B cell (primary cell): ENCODE data around the gene GSTO2. TPM values are rescaled to one million over a fixed set of nuclear protein-coding genes. Genes with fewer than 3 reads are reported as not detected.

Experiments
- ATAC-seq: fragments of 200-7000 bp; cut with Tn5 transposase; one replicate; pipeline ENCODE4 v1.10.0; 2021; ENCODE audit warnings: low read depth, mild to moderate bottlenecking, moderate number of reproducible peaks, moderate library complexity
- CTCF ChIA-PET: fragments of 350-600 bp; sonication (Branson Sonifier 250); formaldehyde crosslinking; loops from one replicate; lab custom pipeline; 2021; ENCODE audit warnings: antibody characterized with exemption, inconsistent platforms; lab: Charles Lee
- POLR2A ChIA-PET: fragments of 350-600 bp; sonication (Branson Sonifier 250); formaldehyde crosslinking; loops from one replicate; lab custom pipeline; 2021; ENCODE audit warnings: antibody characterized with exemption; lab: Charles Lee
- DNase-seq: peaks from one replicate; pipeline ENCODE4 v3.0.0; 2013
- H2AFZ ChIP-seq: 2 replicates; pipeline ENCODE4 v1.6.1; 2012; ENCODE audit warnings: mild to moderate bottlenecking, low read depth, low read length; ENCODE audit not compliant: insufficient read depth, poor library complexity, severe bottlenecking
- H3K27ac ChIP-seq, 2 donors: 1 replicate in 1 of 2; 2 replicates in 1 of 2; pipeline ENCODE4 v1.5.1; 2012 to 2013; ENCODE audit warnings: low read length in 2 of 2, mild to moderate bottlenecking in 2 of 2, moderate library complexity in 1 of 2
- H3K27me3 ChIP-seq, 4 experiments: fragments of 200-600 bp in 1 of 4; sonication (generic) in 1 of 4; replicated peaks in 1 of 4; 1 replicate in 2 of 4; 2 replicates in 2 of 4; pipeline versions ENCODE4 v1.6.1 to v1.7.0; 2013 to 2016; ENCODE audit warnings: low read length in 3 of 4, mild to moderate bottlenecking in 2 of 4, mixed read lengths in 1 of 4, moderate library complexity in 1 of 4; ENCODE audit not compliant: insufficient read depth in 4 of 4, control insufficient read depth in 3 of 4; ENCODE audit errors: control extremely low read depth in 1 of 4
- H3K36me3 ChIP-seq, 2 experiments: replicated peaks in 1 of 2; 1 replicate in 1 of 2; 2 replicates in 1 of 2; pipeline versions ENCODE4 v1.6.1 to v1.7.1; 2013; ENCODE audit warnings: low read length in 1 of 2; ENCODE audit not compliant: insufficient read depth in 2 of 2, control insufficient read depth in 1 of 2; ENCODE audit errors: control extremely low read depth in 1 of 2, extremely low read depth in 1 of 2
- H3K4me1 ChIP-seq, 2 donors: fragments of 200-600 bp in 1 of 2; sonication (generic) in 1 of 2; 1 replicate in 1 of 2; 2 replicates in 1 of 2; pipeline versions ENCODE4 v1.5.1 to v1.6.1; 2013 to 2017; ENCODE audit warnings: low read length in 2 of 2; ENCODE audit not compliant: control insufficient read depth in 2 of 2, insufficient read depth in 2 of 2
- H3K4me2 ChIP-seq: replicated peaks from 2 replicates; pipeline ENCODE3; 2012; ENCODE audit warnings: mild to moderate bottlenecking, low read depth, low read length; ENCODE audit not compliant: poor library complexity, severe bottlenecking
- H3K4me3 ChIP-seq, 5 experiments: fragments of 200-600 bp in 1 of 5; sonication (generic) in 1 of 5; 1 replicate in 3 of 5; 2 replicates in 2 of 5; pipeline versions ENCODE4 v1.5.1 to v1.7.0; 2011 to 2016; ENCODE audit warnings: low read length in 4 of 5, mild to moderate bottlenecking in 4 of 5, low read depth in 2 of 5, control low read depth in 1 of 5, moderate library complexity in 1 of 5; ENCODE audit not compliant: insufficient read depth in 1 of 5; ENCODE audit errors: control extremely low read depth in 1 of 5, extremely low read depth in 1 of 5
- H3K79me2 ChIP-seq: fragments of 200-600 bp; sonication (generic); one replicate; pipeline ENCODE4 v1.6.0; 2016; ENCODE audit warnings: low read length; ENCODE audit not compliant: control insufficient read depth, insufficient read depth
- H3K9ac ChIP-seq: fragments of 200-600 bp; sonication (generic); 2 replicates; pipeline ENCODE4 v1.6.1; 2017; ENCODE audit warnings: mild to moderate bottlenecking, low read length, moderate library complexity
- H3K9me3 ChIP-seq, 3 donors: one replicate each; pipeline versions ENCODE4 v1.6.1 to v1.7.1; 2013; ENCODE audit warnings: low read length in 2 of 3; ENCODE audit not compliant: control insufficient read depth in 2 of 3, insufficient read depth in 1 of 3; ENCODE audit errors: control extremely low read depth in 1 of 3
- H4K20me1 ChIP-seq: 2 replicates; pipeline ENCODE4 v1.6.0; 2012; ENCODE audit warnings: mild to moderate bottlenecking, low read length; ENCODE audit not compliant: insufficient read depth, control insufficient read depth, poor library complexity, severe bottlenecking
- H3K27ac Mint-ChIP-seq: one replicate; pipeline ENCODE4 v1.8.0; 2021; ENCODE audit warnings: mixed read lengths
- H3K27me3 Mint-ChIP-seq: one replicate; pipeline ENCODE4 v1.8.0; 2021; ENCODE audit warnings: mixed read lengths
- H3K4me1 Mint-ChIP-seq: one replicate; pipeline ENCODE4 v1.8.0; 2021; ENCODE audit warnings: mixed read lengths
- H3K4me3 Mint-ChIP-seq: one replicate; pipeline ENCODE4 v1.8.0; 2021; ENCODE audit warnings: mixed read lengths
- H3K9me3 Mint-ChIP-seq: one replicate; pipeline ENCODE4 v1.8.0; 2022; ENCODE audit warnings: mixed read lengths; ENCODE audit not compliant: insufficient read depth
- CTCF ChIP-seq: fragments of 200-600 bp; IDR thresholded peaks from one replicate; pipeline ENCODE4 v1.8.0; 2022; ENCODE audit warnings: antibody characterized with exemption, mild to moderate bottlenecking
- EZH2 ChIP-seq: IDR thresholded peaks from 2 replicates; pipeline ENCODE4 v1.6.1; 2012; ENCODE audit warnings: borderline replicate concordance, low read depth, mild to moderate bottlenecking, moderate library complexity, low read length; ENCODE audit not compliant: insufficient read depth, poor library complexity, severe bottlenecking
- WGBS: methylation state at CpG from one replicate; pipeline ENCODE4 v1.1.5; 2013; ENCODE audit warnings: missing lambda C conversion rate; ENCODE audit not compliant: insufficient coverage; 5-methylcytosine and 5-hydroxymethylcytosine counted together
- intact Hi-C: fragments of 100-400 bp; cut with micrococcal nuclease; formaldehyde crosslinking; loops from one replicate; pipeline ENCODE4 v1.10.0; 2022
- polyA plus RNA-seq: library from polyadenylated mRNA; depleted of rRNA; stranded (reverse); fragments of >200 nt; gene quantifications from 2 replicates; pipeline ENCODE4 v1.2.3, GENCODE V29; 2012
- total RNA-seq, 2 donors: library from RNA; stranded (reverse); fragments of 120-200 nt in 1 of 2; gene quantifications; 1 replicate in 1 of 2; 2 replicates in 1 of 2; pipeline versions ENCODE4 v1.2.3 to v1.2.4, GENCODE V29; 2013 to 2022

GSTO2 gene
- total and polyA plus RNA-seq, 2 donors (not counting 1 experiment from before 2014, with no cell fraction given), result 0.16 to 0.89 TPM

GRCh38 chr10:104254493-104255310 lies 14.3 kb upstream of the GSTO2 start, which contains the start of gene GSTO1:
GSTO1 (plus strand) TSS chr10:104254892; CDS start chr10:104254929, 37 bp downstream.
- Histone ChIP-seq H3K27me3 (peaks cover 0 to 4% (median 0%) of the 10 kb centered on the region in 4 experiments), H3K9ac (peak within 1 kb of the TSS; percentile 85), H3K27ac (peak within 1 kb of the TSS; percentile 65 to 82), H3K4me2 (peak within 1 kb of the TSS; percentile 78), H3K4me1 (peaks cover 13 to 14% of the 10 kb centered on the region in 2 donors), H4K20me1 (peaks cover 3% of the 10 kb centered on the region), H3K36me3 (peaks cover 0 to 21% of the 10 kb centered on the region in 2 experiments), H2AFZ (peak within 1 kb of the TSS; percentile 92), H3K4me3 (peak within 1 kb of the TSS; percentile 87 to 95 (median 92)), H3K79me2 (peaks cover 33% of the 10 kb centered on the region), H3K9me3 (no peaks in the 10 kb centered on the region)
- Mint-ChIP-seq H3K9me3 (no peaks in the 10 kb centered on the region), H3K4me3 (peak within 1 kb of the TSS; percentile 99), H3K27ac (peak within 1 kb of the TSS; percentile 97), H3K27me3 (peaks cover 13% of the 10 kb centered on the region), H3K4me1 (peaks cover 48% of the 10 kb centered on the region)
- ChIA-PET CTCF (interaction anchor here (1.0 to 5.0 kb wide), 7 partner anchors 15 to 542 kb away, joined by 3 to 39 read pairs (median 4); partner anchors contain the start of genes CFAP58, GSTO2 and SFR1), POLR2A (interaction anchor here (1.3 kb wide), 1 partner anchor 15 kb away, joined by 4 read pairs; the partner anchor contains the start of gene GSTO2)
- TF ChIP-seq EZH2 (no peak), CTCF (no peak)
- WGBS, result under 1% methylated on average over 65 of the region's 69 CpGs
- intact Hi-C loops, result loop anchor here (1.0 kb wide), 2 partner anchors 14 to 22 kb away; partner anchors contain the start of gene CFAP43
- DNase-seq (peak; percentile 68), ATAC-seq (peak; percentile 87)
